ENCODE measurements around the gene LAMTOR4. TPM values are rescaled to one million over a fixed set of nuclear protein-coding genes. Genes with fewer than 3 reads are reported as not detected.
A peak's percentile ranks its signal among the peaks of the same experiment; 100 is the strongest.
"Not testable (repeated sequence)": the region's sequence is repeated elsewhere in the genome, so short reads cannot be mapped to it uniquely, and the experiment has no call there.

The LAMTOR4 gene
- polyA plus RNA-seq, 1 donor, result 59.5 TPM

- no peak for DNase-seq
Observed at GRCh38 chr7:100122568-100122967, 26.1 kb upstream of the LAMTOR4 start.

- DNase-seq, result no peak
Observed at GRCh38 chr7:100124301-100125230, 24.2 kb upstream of the LAMTOR4 start.

- DNase-seq, result no peak
Observed at GRCh38 chr7:100126239-100126930, 22.3 kb upstream of the LAMTOR4 start.

GRCh38 chr7:100126931-100127865 is 21.5 kb upstream of the LAMTOR4 start, which contains the start of gene MBLAC1:
TSS of gene MBLAC1 (plus strand) at chr7:100126967. CDS start at chr7:100127396, 429 bp downstream.
- DNase-seq, result peak; percentile 94

GRCh38 chr7:100127866-100128636 is 20.7 kb upstream of the LAMTOR4 start:
- DNase-seq, result peak; percentile 32

- DNase-seq, result no peak
Observed at GRCh38 chr7:100128637-100128963, 20.1 kb upstream of the LAMTOR4 start.

- DNase-seq, result not testable (repeated sequence)
Observed at GRCh38 chr7:100130220-100130607, 18.5 kb upstream of the LAMTOR4 start.

- peak; percentile 73 for DNase-seq
Observed at GRCh38 chr7:100130608-100131453, 17.9 kb upstream of the LAMTOR4 start.

- DNase-seq, result no peak
Observed at GRCh38 chr7:100132126-100132525, 16.6 kb upstream of the LAMTOR4 start.

- DNase-seq, result peak; percentile 53
Observed at GRCh38 chr7:100132697-100133151, 16.0 kb upstream of the LAMTOR4 start.

- no peak for DNase-seq
Observed at GRCh38 chr7:100137851-100138760, 10.6 kb upstream of the LAMTOR4 start.

GRCh38 chr7:100141555-100141949 is 7.2 kb upstream of the LAMTOR4 start:
- DNase-seq, result no peak

GRCh38 chr7:100142461-100142860 is 6.3 kb upstream of the LAMTOR4 start:
- no peak for DNase-seq

GRCh38 chr7:100146350-100146749 is 2.4 kb upstream of the LAMTOR4 start:
- DNase-seq, result not testable (repeated sequence)

- DNase-seq, result no peak
Observed at GRCh38 chr7:100147278-100147677, 1.4 kb upstream of the LAMTOR4 start.

GRCh38 chr7:100148225-100148558 is 526 bp upstream of the LAMTOR4 start:
- no peak for DNase-seq

GRCh38 chr7:100152404-100152803 is 3.7 kb downstream of the LAMTOR4 start:
- DNase-seq, result no peak

GRCh38 chr7:100152937-100153666 is 4.4 kb downstream of the LAMTOR4 start:
- no peak for DNase-seq

Data from hindlimb muscle (tissue), 1 donor.